GM12891 (cell line): Measurements from ENCODE around the gene TTLL1.

ENCODE experiments used
- POLR2AphosphoS5 ChIP-seq: IDR thresholded peaks from 2 replicates; pipeline ENCODE4 v1.6.1; 2011; ENCODE audit warnings: low read depth, low read length, control low read depth
- TAF1 ChIP-seq: IDR thresholded peaks from 2 replicates; pipeline ENCODE4 v1.6.1; 2011; ENCODE audit warnings: low read depth, low read length, control low read depth

- TF ChIP-seq POLR2AphosphoS5 (no peak), TAF1 (no peak)
These were observed 47.6 kb upstream of the TTLL1 start for GRCh38 chr22:43136801-43137200.
